22Rv1 (cell line): Measurements from ENCODE around the gene FGD2.

Source experiments
- ZFX ChIP-seq: fragments of 450-650 bp; IDR thresholded peaks from 2 replicates; pipeline ENCODE4 v1.6.1; 2017; ENCODE audit warnings: antibody characterized with exemption, borderline replicate concordance
- TF ChIP-seq, protein P1 (sequence below): fragments of 450-650 bp; IDR thresholded peaks from 2 replicates; pipeline ENCODE4 v1.5.1; 2017; ENCODE audit warnings: mild to moderate bottlenecking

DNA sequence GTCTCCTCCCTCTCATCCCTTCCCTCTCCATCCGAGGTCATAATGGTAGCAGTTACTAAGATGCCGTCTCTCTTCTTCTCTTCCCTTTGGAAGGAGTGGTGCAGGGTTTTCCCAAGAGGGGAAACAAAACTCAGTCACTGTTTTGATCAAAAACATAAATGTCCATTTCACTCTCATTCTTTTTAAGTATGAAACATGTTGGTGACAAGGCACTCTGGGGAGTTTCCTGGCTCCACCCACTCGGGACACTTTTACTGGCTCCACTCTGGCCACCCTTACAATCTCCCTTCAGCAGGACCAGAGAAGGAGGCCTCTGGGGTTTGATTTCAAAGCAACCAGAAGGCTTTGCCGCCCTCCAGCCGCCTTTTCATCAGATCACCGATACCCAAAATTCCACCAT, 57.0 kb downstream of the FGD2 start:
- TF ChIP-seq, protein P1, sequence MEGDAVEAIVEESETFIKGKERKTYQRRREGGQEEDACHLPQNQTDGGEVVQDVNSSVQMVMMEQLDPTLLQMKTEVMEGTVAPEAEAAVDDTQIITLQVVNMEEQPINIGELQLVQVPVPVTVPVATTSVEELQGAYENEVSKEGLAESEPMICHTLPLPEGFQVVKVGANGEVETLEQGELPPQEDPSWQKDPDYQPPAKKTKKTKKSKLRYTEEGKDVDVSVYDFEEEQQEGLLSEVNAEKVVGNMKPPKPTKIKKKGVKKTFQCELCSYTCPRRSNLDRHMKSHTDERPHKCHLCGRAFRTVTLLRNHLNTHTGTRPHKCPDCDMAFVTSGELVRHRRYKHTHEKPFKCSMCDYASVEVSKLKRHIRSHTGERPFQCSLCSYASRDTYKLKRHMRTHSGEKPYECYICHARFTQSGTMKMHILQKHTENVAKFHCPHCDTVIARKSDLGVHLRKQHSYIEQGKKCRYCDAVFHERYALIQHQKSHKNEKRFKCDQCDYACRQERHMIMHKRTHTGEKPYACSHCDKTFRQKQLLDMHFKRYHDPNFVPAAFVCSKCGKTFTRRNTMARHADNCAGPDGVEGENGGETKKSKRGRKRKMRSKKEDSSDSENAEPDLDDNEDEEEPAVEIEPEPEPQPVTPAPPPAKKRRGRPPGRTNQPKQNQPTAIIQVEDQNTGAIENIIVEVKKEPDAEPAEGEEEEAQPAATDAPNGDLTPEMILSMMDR = no peak
- TF ChIP-seq ZFX = no peak
